Measurements from ENCODE around the gene TTBK2. TPM values are rescaled to one million over a fixed set of nuclear protein-coding genes. Genes with fewer than 3 reads are reported as not detected.

Gene TTBK2
- total RNA-seq, 5 donors from 2014 or later (not counting 1 experiment from before 2014, with no cell fraction given), result 26.2 to 30.7 (median 26.9) TPM

- ATAC-seq (replicated peaks in 1 of 4) (no peak), DNase-seq (no peak)
- Mint-ChIP-seq H3K4me1 (no peaks in the 10 kb centered on the region), H3K9me3 (peaks cover 0 to 2% (median 0%) of the 10 kb centered on the region in 3 donors), H3K4me3 (no peak overlapping the region), H3K27me3 (no peaks in the 10 kb centered on the region), H3K36me3 (peaks cover 26% of the 10 kb centered on the region), H3K27ac (no peak overlapping the region)
- Histone ChIP-seq H3K27ac (ENCODE audit: low read length) (no peak overlapping the region), H3K9me3 (no peaks in the 10 kb centered on the region), H3K4me1 (ENCODE audit: control insufficient read depth in 1 of 2, extremely low read depth in 1 of 2, insufficient read depth in 2 of 2, low read length in 2 of 2) (no peaks in the 10 kb centered on the region), H3K4me3 (ENCODE audit: control insufficient read depth in 1 of 2, extremely low read depth in 1 of 2, low read length in 1 of 2) (no peak overlapping the region), H3K27me3 (replicated peaks in 1 of 2; ENCODE audit: control insufficient read depth in 2 of 2, extremely low read depth in 1 of 2, insufficient read depth in 2 of 2, low read length in 1 of 2) (no peaks in the 10 kb centered on the region), H3K36me3 (ENCODE audit: control insufficient read depth in 2 of 2, extremely low read depth in 1 of 2, insufficient read depth in 1 of 2, low read length in 1 of 2) (peaks cover 3 to 5% of the 10 kb centered on the region in 2 donors)
- no CpG with 5 or more reads among the region's 5 CpGs for WGBS (ENCODE audit: insufficient coverage)
- ChIA-PET CTCF (no interaction called here), POLR2A (no interaction called here)
These were observed 75.0 kb downstream of the TTBK2 start for GRCh38 chr15:42845581-42845980.

DNA sequence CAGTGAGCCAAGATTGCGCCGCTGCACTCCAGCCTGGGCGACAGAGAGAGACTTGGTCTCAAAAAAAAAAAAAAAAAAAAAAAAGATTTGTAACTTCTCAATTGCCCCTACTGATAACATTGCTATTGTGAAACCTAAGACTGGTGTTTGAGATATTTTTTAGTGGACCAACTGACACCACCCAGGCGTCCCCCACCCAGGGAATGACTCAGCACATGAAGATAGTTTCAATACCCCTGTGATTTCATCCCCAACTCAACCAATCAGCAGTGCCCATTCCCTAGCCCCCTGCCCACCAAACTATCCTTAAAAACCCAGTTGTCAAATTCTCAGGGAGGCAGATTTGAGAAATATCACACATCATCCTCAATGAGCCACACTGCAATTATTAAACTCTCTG lies 76.9 kb downstream of the TTBK2 start:
- Histone ChIP-seq H3K27me3 (replicated peaks in 1 of 2; ENCODE audit: control insufficient read depth in 2 of 2, extremely low read depth in 1 of 2, insufficient read depth in 2 of 2, low read length in 1 of 2) (no peaks in the 10 kb centered on the region), H3K4me1 (ENCODE audit: control insufficient read depth in 1 of 2, extremely low read depth in 1 of 2, insufficient read depth in 2 of 2, low read length in 2 of 2) (no peaks in the 10 kb centered on the region), H3K27ac (ENCODE audit: low read length) (no peak overlapping the region), H3K9me3 (no peaks in the 10 kb centered on the region), H3K36me3 (ENCODE audit: control insufficient read depth in 2 of 2, extremely low read depth in 1 of 2, insufficient read depth in 1 of 2, low read length in 1 of 2) (no peaks in the 10 kb centered on the region), H3K4me3 (ENCODE audit: control insufficient read depth in 1 of 2, extremely low read depth in 1 of 2, low read length in 1 of 2) (no peak overlapping the region)
- WGBS (ENCODE audit: insufficient coverage), result no CpG with 5 or more reads among the region's 4 CpGs
- ChIA-PET POLR2A (no interaction called here), CTCF (no interaction called here)
- no peaks in the 10 kb centered on the region for H3K4me1 Mint-ChIP-seq
- H3K9me3 Mint-ChIP-seq, result peaks cover 0 to 2% (median 0%) of the 10 kb centered on the region in 3 donors
- peaks cover 34% of the 10 kb centered on the region for H3K36me3 Mint-ChIP-seq
- ATAC-seq (replicated peaks in 1 of 4), result no peak
- H3K4me3 Mint-ChIP-seq, result no peak overlapping the region
- H3K27me3 Mint-ChIP-seq, result no peaks in the 10 kb centered on the region
- H3K27ac Mint-ChIP-seq, result no peak overlapping the region
- DNase-seq, result no peak

DNA sequence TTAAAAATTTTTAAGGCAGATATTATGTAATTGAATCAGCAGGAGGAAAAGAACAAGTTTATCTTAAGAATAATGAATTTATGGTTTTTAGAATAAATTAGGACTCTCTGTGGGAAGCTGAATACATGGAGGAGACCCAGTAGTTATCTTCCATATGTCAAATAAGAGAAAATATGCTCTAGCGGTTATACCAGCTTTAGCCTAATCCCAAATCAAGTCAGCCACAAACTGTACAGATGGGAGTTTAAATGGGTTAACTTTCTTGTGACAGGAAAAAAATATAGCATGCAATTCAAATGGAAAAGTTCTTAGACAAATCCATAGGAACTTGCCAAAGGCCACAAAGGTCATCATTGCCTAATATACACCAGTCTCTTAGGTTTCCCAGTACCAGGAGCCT lies 84.3 kb downstream of the TTBK2 start:
- ATAC-seq (replicated peaks in 1 of 4) (no peak), DNase-seq (no peak)
- no peaks in the 10 kb centered on the region for H3K9me3 ChIP-seq
- Mint-ChIP-seq H3K9me3 (no peaks in the 10 kb centered on the region), H3K36me3 (peaks cover 32% of the 10 kb centered on the region), H3K4me3 (no peak overlapping the region), H3K27ac (no peak overlapping the region), H3K4me1 (no peaks in the 10 kb centered on the region), H3K27me3 (no peaks in the 10 kb centered on the region)
- ChIA-PET CTCF (no interaction called here), POLR2A (no interaction called here)
- WGBS (ENCODE audit: insufficient coverage), result no CpG with 5 or more reads among the region's 1 CpG
- H3K27me3 ChIP-seq (replicated peaks in 1 of 2; ENCODE audit: control insufficient read depth in 2 of 2, extremely low read depth in 1 of 2, insufficient read depth in 2 of 2, low read length in 1 of 2), result no peaks in the 10 kb centered on the region
- H3K36me3 ChIP-seq (ENCODE audit: control insufficient read depth in 2 of 2, extremely low read depth in 1 of 2, insufficient read depth in 1 of 2, low read length in 1 of 2), result no peaks in the 10 kb centered on the region
- no peak overlapping the region for H3K27ac ChIP-seq (ENCODE audit: low read length)
- no peaks in the 10 kb centered on the region for H3K4me1 ChIP-seq (ENCODE audit: control insufficient read depth in 1 of 2, extremely low read depth in 1 of 2, insufficient read depth in 2 of 2, low read length in 2 of 2)
- no peak overlapping the region for H3K4me3 ChIP-seq (ENCODE audit: control insufficient read depth in 1 of 2, extremely low read depth in 1 of 2, low read length in 1 of 2)

- ChIA-PET CTCF (interaction anchor here in 1 of 2 donors (0.6 kb wide), 1 partner anchor 399 kb away, joined by 4 read pairs; no protein-coding TSS in a partner anchor), POLR2A (no interaction called here)
- Histone ChIP-seq H3K36me3 (ENCODE audit: control insufficient read depth in 2 of 2, extremely low read depth in 1 of 2, insufficient read depth in 1 of 2, low read length in 1 of 2) (no peaks in the 10 kb centered on the region), H3K27me3 (replicated peaks in 1 of 2; ENCODE audit: control insufficient read depth in 2 of 2, extremely low read depth in 1 of 2, insufficient read depth in 2 of 2, low read length in 1 of 2) (no peaks in the 10 kb centered on the region), H3K4me1 (ENCODE audit: control insufficient read depth in 1 of 2, extremely low read depth in 1 of 2, insufficient read depth in 2 of 2, low read length in 2 of 2) (no peaks in the 10 kb centered on the region), H3K4me3 (ENCODE audit: control insufficient read depth in 1 of 2, extremely low read depth in 1 of 2, low read length in 1 of 2) (no peak overlapping the region), H3K9me3 (no peaks in the 10 kb centered on the region), H3K27ac (ENCODE audit: low read length) (no peak overlapping the region)
- Mint-ChIP-seq H3K4me3 (no peak overlapping the region), H3K36me3 (peaks cover 18% of the 10 kb centered on the region), H3K27ac (no peak overlapping the region), H3K4me1 (no peaks in the 10 kb centered on the region), H3K27me3 (no peaks in the 10 kb centered on the region), H3K9me3 (no peaks in the 10 kb centered on the region)
- 94% methylated on average over 3 of the region's 5 CpGs for WGBS (ENCODE audit: insufficient coverage)
- DNase-seq (no peak), ATAC-seq (replicated peaks in 1 of 4) (no peak)
These were observed 88.0 kb downstream of the TTBK2 start for GRCh38 chr15:42832576-42832975.

DNA sequence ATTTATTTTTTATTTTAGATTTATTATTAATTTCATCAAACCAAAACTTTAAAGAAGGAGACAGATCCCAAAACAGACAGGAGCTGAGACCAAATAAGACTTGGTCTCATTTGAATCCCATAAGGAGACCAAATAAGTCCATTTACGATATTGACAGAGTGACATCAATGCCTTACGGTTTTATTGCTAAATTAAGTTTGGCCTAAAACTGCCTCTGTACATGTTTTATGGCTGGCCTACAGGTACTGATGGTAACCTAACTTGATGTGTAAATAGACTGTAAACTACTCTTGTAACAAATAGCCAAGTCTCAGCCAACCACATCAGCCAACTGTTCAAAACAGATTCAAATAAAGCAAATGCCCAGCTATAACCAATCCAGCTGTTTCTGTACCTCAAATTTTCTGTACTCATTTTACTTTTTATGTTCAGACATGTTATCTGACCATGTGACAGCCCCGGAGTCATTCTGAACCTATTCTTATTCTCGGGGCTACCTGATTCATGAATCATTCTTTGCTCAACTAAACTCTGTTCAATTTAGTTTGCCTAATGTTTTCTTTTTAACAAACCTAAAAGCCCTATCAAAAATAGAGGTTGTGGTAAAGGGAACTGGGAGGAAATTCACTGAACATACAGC lies 94.2 kb downstream of the TTBK2 start:
- DNase-seq (no peak), ATAC-seq (replicated peaks in 1 of 4) (no peak)
- H3K4me1 Mint-ChIP-seq, result no peaks in the 10 kb centered on the region
- Histone ChIP-seq H3K9me3 (no peaks in the 10 kb centered on the region), H3K4me1 (ENCODE audit: control insufficient read depth in 1 of 2, extremely low read depth in 1 of 2, insufficient read depth in 2 of 2, low read length in 2 of 2) (no peaks in the 10 kb centered on the region), H3K36me3 (ENCODE audit: control insufficient read depth in 2 of 2, extremely low read depth in 1 of 2, insufficient read depth in 1 of 2, low read length in 1 of 2) (peaks cover 0 to 16% of the 10 kb centered on the region in 2 donors), H3K27ac (ENCODE audit: low read length) (no peak overlapping the region), H3K27me3 (replicated peaks in 1 of 2; ENCODE audit: control insufficient read depth in 2 of 2, extremely low read depth in 1 of 2, insufficient read depth in 2 of 2, low read length in 1 of 2) (no peaks in the 10 kb centered on the region), H3K4me3 (ENCODE audit: control insufficient read depth in 1 of 2, extremely low read depth in 1 of 2, low read length in 1 of 2) (no peak overlapping the region)
- no peaks in the 10 kb centered on the region for H3K27me3 Mint-ChIP-seq
- H3K27ac Mint-ChIP-seq, result no peak overlapping the region
- H3K4me3 Mint-ChIP-seq, result no peak overlapping the region
- H3K9me3 Mint-ChIP-seq, result no peaks in the 10 kb centered on the region
- WGBS (ENCODE audit: insufficient coverage), result no CpG with 5 or more reads among the region's 4 CpGs
- CTCF ChIA-PET, result no interaction called here
- POLR2A ChIA-PET, result no interaction called here
- H3K36me3 Mint-ChIP-seq, result peaks cover 47% of the 10 kb centered on the region

GRCh38 chr15:42825599-42825998 lies 95.0 kb downstream of the TTBK2 start:
- Mint-ChIP-seq H3K27ac (no peak overlapping the region), H3K36me3 (peaks cover 52% of the 10 kb centered on the region), H3K4me1 (no peaks in the 10 kb centered on the region), H3K4me3 (no peak overlapping the region), H3K9me3 (no peaks in the 10 kb centered on the region), H3K27me3 (no peaks in the 10 kb centered on the region)
- H3K36me3 ChIP-seq (ENCODE audit: control insufficient read depth in 2 of 2, extremely low read depth in 1 of 2, insufficient read depth in 1 of 2, low read length in 1 of 2), result peaks cover 0 to 16% of the 10 kb centered on the region in 2 donors
- no peak overlapping the region for H3K27ac ChIP-seq (ENCODE audit: low read length)
- no peak for ATAC-seq (replicated peaks in 1 of 4)
- H3K9me3 ChIP-seq, result no peaks in the 10 kb centered on the region
- no peak overlapping the region for H3K4me3 ChIP-seq (ENCODE audit: control insufficient read depth in 1 of 2, extremely low read depth in 1 of 2, low read length in 1 of 2)
- DNase-seq, result no peak
- POLR2A ChIA-PET, result no interaction called here
- WGBS (ENCODE audit: insufficient coverage), result no CpG with 5 or more reads among the region's 8 CpGs
- no peaks in the 10 kb centered on the region for H3K4me1 ChIP-seq (ENCODE audit: control insufficient read depth in 1 of 2, extremely low read depth in 1 of 2, insufficient read depth in 2 of 2, low read length in 2 of 2)
- H3K27me3 ChIP-seq (replicated peaks in 1 of 2; ENCODE audit: control insufficient read depth in 2 of 2, extremely low read depth in 1 of 2, insufficient read depth in 2 of 2, low read length in 1 of 2), result no peaks in the 10 kb centered on the region
- CTCF ChIA-PET, result no interaction called here

DNA sequence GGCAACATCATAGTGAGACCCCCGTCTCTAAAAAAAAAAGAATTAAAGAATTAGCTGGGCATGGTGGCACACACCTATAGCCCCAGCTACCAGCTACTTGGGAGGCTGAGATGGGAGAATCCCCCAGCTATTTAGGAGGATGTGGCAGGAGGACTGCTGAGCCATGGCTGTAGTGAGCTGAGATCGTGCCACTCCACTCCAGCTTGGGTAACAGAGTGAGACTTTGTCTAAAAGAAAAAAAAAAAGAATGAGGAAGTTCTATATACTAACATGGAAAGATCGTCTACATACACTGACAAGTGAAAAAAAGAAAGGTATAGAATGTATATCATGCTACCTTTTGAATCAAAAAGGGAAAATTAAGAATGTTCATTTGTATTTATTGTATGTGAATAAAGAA lies 99.8 kb downstream of the TTBK2 start:
- no peak for ATAC-seq (replicated peaks in 1 of 4)
- Mint-ChIP-seq H3K36me3 (peaks cover 45% of the 10 kb centered on the region), H3K9me3 (no peaks in the 10 kb centered on the region), H3K27me3 (no peaks in the 10 kb centered on the region), H3K4me3 (no peak overlapping the region), H3K4me1 (no peaks in the 10 kb centered on the region), H3K27ac (no peak overlapping the region)
- Histone ChIP-seq H3K27me3 (replicated peaks in 1 of 2; ENCODE audit: control insufficient read depth in 2 of 2, extremely low read depth in 1 of 2, insufficient read depth in 2 of 2, low read length in 1 of 2) (no peaks in the 10 kb centered on the region), H3K36me3 (ENCODE audit: control insufficient read depth in 2 of 2, extremely low read depth in 1 of 2, insufficient read depth in 1 of 2, low read length in 1 of 2) (peaks cover 0 to 9% of the 10 kb centered on the region in 2 donors), H3K9me3 (no peaks in the 10 kb centered on the region), H3K27ac (ENCODE audit: low read length) (no peak overlapping the region), H3K4me1 (ENCODE audit: control insufficient read depth in 1 of 2, extremely low read depth in 1 of 2, insufficient read depth in 2 of 2, low read length in 2 of 2) (no peaks in the 10 kb centered on the region), H3K4me3 (ENCODE audit: control insufficient read depth in 1 of 2, extremely low read depth in 1 of 2, low read length in 1 of 2) (no peak overlapping the region)
- POLR2A ChIA-PET, result no interaction called here
- CTCF ChIA-PET, result no interaction called here
- no peak for DNase-seq
- WGBS (ENCODE audit: insufficient coverage), result no CpG with 5 or more reads among the region's 3 CpGs
